ENCODE measurements around the gene FOXA1. TPM values are rescaled to one million over a fixed set of nuclear protein-coding genes. Genes with fewer than 3 reads are reported as not detected.

Gene FOXA1
- total RNA-seq, 1 experiment from 2014 or later, result 8.7 TPM

GRCh38 chr14:37589715-37590427 lies 5.2 kb downstream of the FOXA1 start:
- Histone ChIP-seq H3K27me3 (ENCODE audit: control insufficient read depth, insufficient read depth, low read length) (no peaks in the 10 kb centered on the region), H3K27ac (ENCODE audit: low read length) (no peak overlapping the region), H3K4me3 (ENCODE audit: low read depth in 2 of 2, low read length in 2 of 2) (no peak overlapping the region), H3K9me3 (ENCODE audit: control insufficient read depth, insufficient read depth, low read depth, low read length) (no peaks in the 10 kb centered on the region), H3K36me3 (ENCODE audit: control insufficient read depth, insufficient read depth, low read length) (no peaks in the 10 kb centered on the region), H3K4me1 (ENCODE audit: control insufficient read depth, insufficient read depth, low read length) (no peaks in the 10 kb centered on the region; the same call in 1 of the 2 replicates)
- CTCF ChIA-PET, result no interaction called here
- DNase-seq (ENCODE audit: low read depth, low spot score) (no peak), ATAC-seq (no peak)
- no TSS peak for BruUV-seq (replicated peaks)
- no peak for TF ChIP-seq TCF7L2 (IDR thresholded peaks at IDR 0.05; ENCODE audit: low read depth, low read length)
- TF ChIP-seq, protein P1, sequence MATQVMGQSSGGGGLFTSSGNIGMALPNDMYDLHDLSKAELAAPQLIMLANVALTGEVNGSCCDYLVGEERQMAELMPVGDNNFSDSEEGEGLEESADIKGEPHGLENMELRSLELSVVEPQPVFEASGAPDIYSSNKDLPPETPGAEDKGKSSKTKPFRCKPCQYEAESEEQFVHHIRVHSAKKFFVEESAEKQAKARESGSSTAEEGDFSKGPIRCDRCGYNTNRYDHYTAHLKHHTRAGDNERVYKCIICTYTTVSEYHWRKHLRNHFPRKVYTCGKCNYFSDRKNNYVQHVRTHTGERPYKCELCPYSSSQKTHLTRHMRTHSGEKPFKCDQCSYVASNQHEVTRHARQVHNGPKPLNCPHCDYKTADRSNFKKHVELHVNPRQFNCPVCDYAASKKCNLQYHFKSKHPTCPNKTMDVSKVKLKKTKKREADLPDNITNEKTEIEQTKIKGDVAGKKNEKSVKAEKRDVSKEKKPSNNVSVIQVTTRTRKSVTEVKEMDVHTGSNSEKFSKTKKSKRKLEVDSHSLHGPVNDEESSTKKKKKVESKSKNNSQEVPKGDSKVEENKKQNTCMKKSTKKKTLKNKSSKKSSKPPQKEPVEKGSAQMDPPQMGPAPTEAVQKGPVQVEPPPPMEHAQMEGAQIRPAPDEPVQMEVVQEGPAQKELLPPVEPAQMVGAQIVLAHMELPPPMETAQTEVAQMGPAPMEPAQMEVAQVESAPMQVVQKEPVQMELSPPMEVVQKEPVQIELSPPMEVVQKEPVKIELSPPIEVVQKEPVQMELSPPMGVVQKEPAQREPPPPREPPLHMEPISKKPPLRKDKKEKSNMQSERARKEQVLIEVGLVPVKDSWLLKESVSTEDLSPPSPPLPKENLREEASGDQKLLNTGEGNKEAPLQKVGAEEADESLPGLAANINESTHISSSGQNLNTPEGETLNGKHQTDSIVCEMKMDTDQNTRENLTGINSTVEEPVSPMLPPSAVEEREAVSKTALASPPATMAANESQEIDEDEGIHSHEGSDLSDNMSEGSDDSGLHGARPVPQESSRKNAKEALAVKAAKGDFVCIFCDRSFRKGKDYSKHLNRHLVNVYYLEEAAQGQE (IDR thresholded peaks at IDR 0.05; ENCODE audit: insufficient read depth in 1 of 2, low read depth in 2 of 2, low read length in 1 of 2), result no peak
- TF ChIP-seq, protein P2, sequence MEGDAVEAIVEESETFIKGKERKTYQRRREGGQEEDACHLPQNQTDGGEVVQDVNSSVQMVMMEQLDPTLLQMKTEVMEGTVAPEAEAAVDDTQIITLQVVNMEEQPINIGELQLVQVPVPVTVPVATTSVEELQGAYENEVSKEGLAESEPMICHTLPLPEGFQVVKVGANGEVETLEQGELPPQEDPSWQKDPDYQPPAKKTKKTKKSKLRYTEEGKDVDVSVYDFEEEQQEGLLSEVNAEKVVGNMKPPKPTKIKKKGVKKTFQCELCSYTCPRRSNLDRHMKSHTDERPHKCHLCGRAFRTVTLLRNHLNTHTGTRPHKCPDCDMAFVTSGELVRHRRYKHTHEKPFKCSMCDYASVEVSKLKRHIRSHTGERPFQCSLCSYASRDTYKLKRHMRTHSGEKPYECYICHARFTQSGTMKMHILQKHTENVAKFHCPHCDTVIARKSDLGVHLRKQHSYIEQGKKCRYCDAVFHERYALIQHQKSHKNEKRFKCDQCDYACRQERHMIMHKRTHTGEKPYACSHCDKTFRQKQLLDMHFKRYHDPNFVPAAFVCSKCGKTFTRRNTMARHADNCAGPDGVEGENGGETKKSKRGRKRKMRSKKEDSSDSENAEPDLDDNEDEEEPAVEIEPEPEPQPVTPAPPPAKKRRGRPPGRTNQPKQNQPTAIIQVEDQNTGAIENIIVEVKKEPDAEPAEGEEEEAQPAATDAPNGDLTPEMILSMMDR (IDR thresholded peaks at IDR 0.05), result no peak
- TF ChIP-seq POLR2AphosphoS5 (IDR thresholded peaks at IDR 0.05; ENCODE audit: low read depth, low read length), result no peak
- no peak for TF ChIP-seq SIN3A (IDR thresholded peaks at IDR 0.05; ENCODE audit: borderline replicate concordance, insufficient read depth, low read depth, low read length)
- POLR2A ChIA-PET, result no interaction called here
- in situ Hi-C loops (cut with HindIII; ENCODE audit: low pct_unique_long_range_greater_than_20kb, low sequenced_read_pairs) (no loop called here), intact Hi-C loops (cut with micrococcal nuclease; ENCODE audit: unreplicated experiment) (loop anchor here (5.0 kb wide), 1 partner anchor 343 kb away; no protein-coding TSS in a partner anchor)

DNA sequence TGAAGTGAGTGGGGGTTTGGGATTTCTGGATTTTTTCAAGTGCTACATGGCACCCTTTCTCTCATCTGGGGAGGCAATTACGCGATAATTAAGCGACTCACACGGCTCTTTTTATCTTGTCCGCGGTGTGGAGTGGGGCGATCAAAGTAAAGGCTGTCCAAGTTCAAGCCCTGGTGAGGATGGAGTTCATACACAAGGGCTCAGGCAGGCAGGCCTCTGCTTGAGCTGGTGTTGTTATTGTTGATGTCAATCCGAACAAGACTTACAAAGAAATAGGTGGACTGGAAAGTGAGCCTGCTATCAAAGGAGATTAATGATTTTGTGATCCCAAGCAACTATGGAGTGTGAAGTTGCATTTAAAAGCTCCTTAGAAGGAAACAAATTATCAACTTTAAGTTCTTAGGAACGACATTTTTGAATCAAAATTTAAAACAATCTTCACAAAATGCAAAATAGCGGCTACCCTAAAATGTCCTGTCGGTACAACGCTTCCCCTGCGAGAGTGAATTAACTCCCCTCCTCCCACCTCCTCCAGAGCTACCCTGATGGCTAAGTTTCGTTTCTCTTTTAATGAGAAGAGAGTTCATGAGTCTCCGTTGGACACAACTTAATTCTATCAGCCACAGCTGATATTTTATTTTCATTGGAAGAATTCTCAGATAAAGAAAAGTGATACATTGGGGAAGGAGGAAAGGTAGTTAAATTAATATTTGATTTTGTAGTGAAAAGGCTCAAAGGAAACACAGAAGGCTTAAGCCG lies 5.9 kb downstream of the FOXA1 start:
- intact Hi-C loops (cut with micrococcal nuclease; ENCODE audit: unreplicated experiment), result no loop called here

More for the DNA sequence above, 5.9 kb downstream of the FOXA1 start:
- Histone ChIP-seq H3K4me1 (ENCODE audit: control insufficient read depth, insufficient read depth, low read length) (no peaks in the 10 kb centered on the region; the same call in 1 of the 2 replicates), H3K27ac (ENCODE audit: low read length) (no peak overlapping the region), H3K27me3 (ENCODE audit: control insufficient read depth, insufficient read depth, low read length) (no peaks in the 10 kb centered on the region), H3K36me3 (ENCODE audit: control insufficient read depth, insufficient read depth, low read length) (no peaks in the 10 kb centered on the region), H3K9me3 (ENCODE audit: control insufficient read depth, insufficient read depth, low read depth, low read length) (no peaks in the 10 kb centered on the region), H3K4me3 (ENCODE audit: low read depth in 2 of 2, low read length in 2 of 2) (no peak overlapping the region)
- ChIA-PET CTCF (interaction anchor here (0.7 kb wide), 1 partner anchor 14 kb away, joined by 6 read pairs; no protein-coding TSS in a partner anchor), POLR2A (no interaction called here)
- ATAC-seq (no peak), DNase-seq (ENCODE audit: low read depth, low spot score) (no peak)
- TF ChIP-seq SIN3A (IDR thresholded peaks at IDR 0.05; ENCODE audit: borderline replicate concordance, insufficient read depth, low read depth, low read length), result no peak
- no peak for TF ChIP-seq POLR2AphosphoS5 (IDR thresholded peaks at IDR 0.05; ENCODE audit: low read depth, low read length)
- TF ChIP-seq, protein P1 (IDR thresholded peaks at IDR 0.05; ENCODE audit: insufficient read depth in 1 of 2, low read depth in 2 of 2, low read length in 1 of 2), result no peak
- no peak for TF ChIP-seq TCF7L2 (IDR thresholded peaks at IDR 0.05; ENCODE audit: low read depth, low read length)
- TF ChIP-seq, protein P2 (IDR thresholded peaks at IDR 0.05), result no peak
- BruUV-seq (replicated peaks), result no TSS peak
- in situ Hi-C loops (cut with HindIII; ENCODE audit: low pct_unique_long_range_greater_than_20kb, low sequenced_read_pairs), result no loop called here
